Glutamatergic neuron (in vitro differentiated cells): Measurements from ENCODE around the gene MRM2. TPM values are rescaled to one million over a fixed set of nuclear protein-coding genes. Genes with fewer than 3 reads are reported as not detected.

Experiments used
- DNase-seq: peaks from one replicate; pipeline ENCODE4 v3.0.0; 2022
- H3K27ac Mint-ChIP-seq: one replicate; pipeline ENCODE4 v1.8.0; 2020; ENCODE audit warnings: mild to moderate bottlenecking, mixed read lengths, inconsistent platforms; ENCODE audit not compliant: unreplicated experiment
- H3K27me3 Mint-ChIP-seq: one replicate; pipeline ENCODE4 v1.8.0; 2020; ENCODE audit warnings: mild to moderate bottlenecking, moderate library complexity, mixed read lengths, inconsistent platforms; ENCODE audit not compliant: unreplicated experiment
- H3K36me3 Mint-ChIP-seq: one replicate; pipeline ENCODE4 v1.8.0; 2020; ENCODE audit warnings: mild to moderate bottlenecking, mixed read lengths, inconsistent platforms; ENCODE audit not compliant: unreplicated experiment
- H3K4me1 Mint-ChIP-seq: one replicate; pipeline ENCODE4 v1.8.0; 2020; ENCODE audit warnings: mild to moderate bottlenecking, low read depth, mixed read lengths, inconsistent platforms; ENCODE audit not compliant: unreplicated experiment
- H3K4me3 Mint-ChIP-seq: one replicate; pipeline ENCODE4 v1.8.0; 2020; ENCODE audit warnings: mild to moderate bottlenecking, mixed read lengths, inconsistent platforms; ENCODE audit not compliant: unreplicated experiment
- H3K9me3 Mint-ChIP-seq: one replicate; pipeline ENCODE4 v1.8.0; 2020; ENCODE audit warnings: mild to moderate bottlenecking, moderate library complexity, mixed read lengths, inconsistent platforms; ENCODE audit not compliant: unreplicated experiment
- total RNA-seq: library from RNA; stranded (reverse); fragmentation: NEBNext Ultra II Directional; extraction: Animal tissue kit (Norgen Biotek cat#: 25700); gene quantifications from one replicate; pipeline ENCODE4 v1.2.1, GENCODE V29; 2021; ENCODE audit not compliant: unreplicated experiment
- TF ChIP-seq, protein P1 (sequence below): fragments of 200-600 bp; sonication (generic); IDR thresholded peaks from one replicate; pipeline ENCODE4 v1.5.0; 2021; ENCODE audit not compliant: partially characterized antibody, unreplicated experiment

The MRM2 gene
- total RNA-seq, 1 donor from 2014 or later: 28.1 TPM

DNA sequence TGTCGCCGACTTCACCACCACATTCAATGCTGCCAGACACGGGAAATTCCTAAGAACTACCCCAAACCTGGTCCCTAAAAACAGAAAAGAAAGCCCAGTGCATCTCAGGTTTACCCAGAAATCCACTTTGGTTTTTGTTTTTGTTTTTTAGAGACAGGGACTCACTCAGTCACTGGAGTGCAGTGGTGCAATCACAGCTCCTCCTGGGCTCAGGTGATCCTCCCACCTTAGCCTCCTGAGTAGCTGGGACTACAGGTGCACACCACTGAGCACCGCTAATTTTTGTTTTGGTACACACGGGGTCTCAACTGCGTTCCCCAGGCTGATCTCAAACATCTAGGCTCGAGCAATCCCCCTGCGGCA is 32.1 kb downstream of the MRM2 start:
- H3K36me3 Mint-ChIP-seq: peaks cover 7% of the 10 kb centered on the region
- no peak for DNase-seq
- no peak overlapping the region for H3K4me3 Mint-ChIP-seq
- TF ChIP-seq, protein P1, sequence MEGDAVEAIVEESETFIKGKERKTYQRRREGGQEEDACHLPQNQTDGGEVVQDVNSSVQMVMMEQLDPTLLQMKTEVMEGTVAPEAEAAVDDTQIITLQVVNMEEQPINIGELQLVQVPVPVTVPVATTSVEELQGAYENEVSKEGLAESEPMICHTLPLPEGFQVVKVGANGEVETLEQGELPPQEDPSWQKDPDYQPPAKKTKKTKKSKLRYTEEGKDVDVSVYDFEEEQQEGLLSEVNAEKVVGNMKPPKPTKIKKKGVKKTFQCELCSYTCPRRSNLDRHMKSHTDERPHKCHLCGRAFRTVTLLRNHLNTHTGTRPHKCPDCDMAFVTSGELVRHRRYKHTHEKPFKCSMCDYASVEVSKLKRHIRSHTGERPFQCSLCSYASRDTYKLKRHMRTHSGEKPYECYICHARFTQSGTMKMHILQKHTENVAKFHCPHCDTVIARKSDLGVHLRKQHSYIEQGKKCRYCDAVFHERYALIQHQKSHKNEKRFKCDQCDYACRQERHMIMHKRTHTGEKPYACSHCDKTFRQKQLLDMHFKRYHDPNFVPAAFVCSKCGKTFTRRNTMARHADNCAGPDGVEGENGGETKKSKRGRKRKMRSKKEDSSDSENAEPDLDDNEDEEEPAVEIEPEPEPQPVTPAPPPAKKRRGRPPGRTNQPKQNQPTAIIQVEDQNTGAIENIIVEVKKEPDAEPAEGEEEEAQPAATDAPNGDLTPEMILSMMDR: no peak
- peaks cover 1% of the 10 kb centered on the region for H3K9me3 Mint-ChIP-seq
- peaks cover 8% of the 10 kb centered on the region for H3K27me3 Mint-ChIP-seq
- peak overlapping the region; percentile 53 for H3K27ac Mint-ChIP-seq
- H3K4me1 Mint-ChIP-seq: peaks cover 15% of the 10 kb centered on the region

DNA sequence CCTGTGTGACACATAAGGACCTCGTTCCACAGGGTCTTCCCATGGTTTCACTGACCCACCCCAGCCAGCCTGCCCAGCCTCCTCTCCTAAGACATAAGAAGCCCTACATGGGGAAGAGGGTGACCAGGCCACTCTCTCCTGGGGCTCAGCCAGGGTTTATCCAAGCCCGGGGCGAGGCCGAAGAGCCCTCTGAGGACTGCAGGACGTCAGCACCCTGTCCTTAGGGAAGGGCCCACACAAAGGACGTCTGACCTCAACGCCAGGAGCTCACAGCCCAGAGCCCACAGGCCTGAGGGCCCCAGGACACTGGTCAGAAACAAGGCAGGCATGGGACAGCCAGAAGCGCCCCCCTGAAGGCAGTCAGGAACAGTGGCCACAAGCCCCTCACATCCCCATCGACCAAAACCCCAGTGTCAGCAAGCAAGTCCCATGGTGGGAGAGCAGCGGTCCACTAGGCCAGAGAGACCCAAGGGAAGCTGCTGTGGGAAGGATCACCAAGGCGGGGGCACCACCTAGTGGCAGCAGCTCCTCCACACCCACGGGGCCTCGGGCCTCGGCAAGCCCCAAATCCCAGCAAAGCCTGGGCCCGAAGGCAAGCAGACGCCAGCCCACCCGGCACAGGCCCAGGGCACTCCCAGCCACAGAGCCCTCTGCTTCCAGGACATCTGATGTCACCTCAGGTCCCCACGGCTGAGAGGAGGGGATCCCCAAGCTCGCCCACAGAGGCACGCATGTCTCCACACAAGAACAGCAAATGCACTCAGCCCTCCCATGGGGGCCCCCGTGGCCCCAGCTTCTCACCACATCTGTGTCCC is 32.7 kb downstream of the MRM2 start:
- Mint-ChIP-seq H3K4me3 (no peak overlapping the region), H3K27me3 (peaks cover 8% of the 10 kb centered on the region), H3K27ac (peak overlapping the region; percentile 53), H3K36me3 (peaks cover 7% of the 10 kb centered on the region), H3K4me1 (peaks cover 16% of the 10 kb centered on the region), H3K9me3 (peaks cover 1% of the 10 kb centered on the region)
- TF ChIP-seq, protein P1: peak; percentile 75
- peak; percentile 88 for DNase-seq

DNA sequence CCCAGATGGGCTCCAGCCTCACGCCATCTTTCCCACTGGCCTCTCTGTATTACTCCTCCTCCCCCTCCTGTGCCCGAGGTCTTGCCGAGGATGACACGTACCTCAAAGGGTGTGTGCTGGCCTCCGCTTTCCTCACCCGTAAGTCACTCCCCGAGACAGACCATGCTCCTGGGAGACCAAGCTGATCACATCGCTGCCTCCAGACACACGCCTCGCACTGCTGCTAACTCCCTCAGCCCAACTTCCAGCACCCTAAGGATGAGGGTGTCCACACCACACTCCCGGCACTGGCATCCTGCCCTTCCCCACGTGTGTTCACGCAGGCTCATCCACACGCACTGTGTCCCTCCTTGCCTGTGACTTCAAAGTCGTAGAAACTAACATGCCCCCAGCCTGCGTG is 33.3 kb downstream of the MRM2 start:
- Mint-ChIP-seq H3K4me3 (no peak overlapping the region), H3K27ac (peak overlapping the region; percentile 30), H3K27me3 (peaks cover 8% of the 10 kb centered on the region), H3K9me3 (peaks cover 1% of the 10 kb centered on the region), H3K4me1 (peaks cover 22% of the 10 kb centered on the region), H3K36me3 (peaks cover 7% of the 10 kb centered on the region)
- TF ChIP-seq, protein P1: no peak
- no peak for DNase-seq

DNA sequence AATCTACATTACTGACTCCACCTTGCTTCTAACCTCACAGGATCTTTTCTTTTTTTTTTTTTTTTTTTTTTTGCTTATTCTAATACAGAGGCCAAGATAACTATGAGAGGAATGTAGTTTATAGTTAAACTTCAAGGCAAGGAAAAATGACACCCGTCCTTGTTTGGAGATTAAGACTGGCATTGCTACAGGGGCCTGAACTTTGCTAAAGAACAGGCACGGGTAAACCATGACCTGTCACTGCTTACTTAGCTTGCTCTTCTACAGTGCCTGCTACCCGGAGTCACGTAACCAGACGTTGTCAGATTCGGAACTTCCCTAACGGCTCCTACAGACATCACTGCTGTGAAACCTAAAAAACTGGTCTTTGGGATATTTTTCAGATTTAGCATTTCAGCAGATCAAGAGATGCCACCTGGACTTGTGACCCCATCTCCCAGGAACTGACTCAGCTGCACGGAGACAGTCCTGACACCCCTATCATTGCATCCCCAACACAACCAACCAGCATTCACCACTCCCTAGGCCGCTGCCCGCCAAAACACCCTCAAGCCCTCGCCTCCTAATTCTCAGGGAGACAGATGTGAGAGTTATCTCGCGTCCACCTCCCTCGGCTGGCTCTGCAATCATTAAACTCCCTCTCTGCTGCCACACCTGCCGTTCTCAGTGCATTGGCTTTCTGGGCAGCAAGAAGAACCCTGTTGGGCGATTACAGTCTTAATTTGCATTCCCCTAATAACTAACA is 36.8 kb downstream of the MRM2 start:
- peaks cover 8% of the 10 kb centered on the region for H3K27me3 Mint-ChIP-seq
- TF ChIP-seq, protein P1: no peak
- H3K27ac Mint-ChIP-seq: no peak overlapping the region
- H3K4me1 Mint-ChIP-seq: peaks cover 29% of the 10 kb centered on the region
- no peaks in the 10 kb centered on the region for H3K36me3 Mint-ChIP-seq
- no peak for DNase-seq
- no peak overlapping the region for H3K4me3 Mint-ChIP-seq
- peaks cover 6% of the 10 kb centered on the region for H3K9me3 Mint-ChIP-seq

DNA sequence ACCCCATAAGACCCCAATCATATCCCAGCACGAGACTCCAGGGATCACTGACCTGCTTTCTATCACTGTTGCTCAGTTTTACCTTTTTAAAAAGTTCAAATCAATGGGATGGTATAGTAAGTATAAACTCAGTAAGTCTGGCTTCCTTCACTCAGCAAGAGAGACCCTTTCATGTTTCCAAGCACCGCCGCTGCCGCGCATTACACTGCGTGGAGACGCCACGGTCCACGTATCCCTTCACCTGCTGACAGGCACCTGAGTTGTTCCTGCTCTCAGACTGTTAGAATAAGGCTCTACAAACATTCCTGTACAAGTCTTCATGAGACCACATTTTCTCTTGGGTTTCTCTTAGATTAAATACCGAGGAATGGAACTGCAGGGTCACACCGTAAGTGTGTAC is 37.6 kb downstream of the MRM2 start:
- peaks cover 8% of the 10 kb centered on the region for H3K9me3 Mint-ChIP-seq
- no peak overlapping the region for H3K4me3 Mint-ChIP-seq
- TF ChIP-seq, protein P1: no peak
- H3K4me1 Mint-ChIP-seq: peaks cover 27% of the 10 kb centered on the region
- DNase-seq: no peak
- peaks cover 8% of the 10 kb centered on the region for H3K27me3 Mint-ChIP-seq
- H3K36me3 Mint-ChIP-seq: no peaks in the 10 kb centered on the region
- H3K27ac Mint-ChIP-seq: no peak overlapping the region
